KMS-11 (cell line): ENCODE results near the gene TSPAN9.

ENCODE experiments used
- H2AFZ ChIP-seq: fragments of 200-600 bp; sonication (generic); 2 replicates; pipeline ENCODE4 v1.6.1; 2016; ENCODE audit warnings: antibody characterized with exemption, mixed run types, low read depth
- H3K27ac ChIP-seq: fragments of 200-600 bp; sonication (generic); 2 replicates; pipeline ENCODE4 v1.6.1; 2016; ENCODE audit warnings: mild to moderate bottlenecking, mixed run types
- H3K27me3 ChIP-seq: fragments of 200-600 bp; sonication (generic); 2 replicates; pipeline ENCODE4 v1.6.1; 2017; ENCODE audit warnings: mild to moderate bottlenecking, low read depth, mixed run types, moderate library complexity; ENCODE audit not compliant: insufficient read depth
- H3K36me3 ChIP-seq: fragments of 200-600 bp; sonication (generic); 2 replicates; pipeline ENCODE4 v1.6.1; 2017; ENCODE audit warnings: mild to moderate bottlenecking, mixed run types; ENCODE audit not compliant: insufficient read depth
- H3K4me1 ChIP-seq: fragments of 200-600 bp; sonication (generic); 2 replicates; pipeline ENCODE4 v1.6.1; 2016; ENCODE audit warnings: mild to moderate bottlenecking, low read depth, mixed run types; ENCODE audit not compliant: poor library complexity, severe bottlenecking
- H3K4me2 ChIP-seq: fragments of 200-600 bp; sonication (generic); 2 replicates; pipeline ENCODE4 v1.7.0; 2016; ENCODE audit warnings: mild to moderate bottlenecking, mixed run types
- H3K4me3 ChIP-seq: fragments of 200-600 bp; sonication (generic); IDR thresholded peaks from 2 replicates; pipeline ENCODE4 v1.6.1; 2017; ENCODE audit warnings: low read depth, low read length, mixed read lengths; ENCODE audit not compliant: insufficient read depth
- H3K79me2 ChIP-seq: fragments of 200-600 bp; sonication (generic); 2 replicates; pipeline ENCODE4 v1.6.1; 2016; ENCODE audit warnings: low read depth, mixed run types; ENCODE audit not compliant: insufficient read depth
- H3K9ac ChIP-seq: fragments of 200-600 bp; sonication (generic); 2 replicates; pipeline ENCODE4 v1.6.1; 2016; ENCODE audit warnings: mild to moderate bottlenecking, mixed run types
- H4K20me1 ChIP-seq: fragments of 200-600 bp; sonication (generic); 2 replicates; pipeline ENCODE4 v1.6.1; 2016; ENCODE audit warnings: mild to moderate bottlenecking, mixed run types; ENCODE audit not compliant: insufficient read depth
- TF ChIP-seq, protein P1 (sequence below): fragments of 200-600 bp; sonication (generic); conservative IDR thresholded peaks from 2 replicates; pipeline ENCODE4 v1.6.1; 2017; ENCODE audit warnings: low read depth, mild to moderate bottlenecking, antibody characterized with exemption, low read length, moderate library complexity, mixed read lengths

Gene TSPAN9

DNA sequence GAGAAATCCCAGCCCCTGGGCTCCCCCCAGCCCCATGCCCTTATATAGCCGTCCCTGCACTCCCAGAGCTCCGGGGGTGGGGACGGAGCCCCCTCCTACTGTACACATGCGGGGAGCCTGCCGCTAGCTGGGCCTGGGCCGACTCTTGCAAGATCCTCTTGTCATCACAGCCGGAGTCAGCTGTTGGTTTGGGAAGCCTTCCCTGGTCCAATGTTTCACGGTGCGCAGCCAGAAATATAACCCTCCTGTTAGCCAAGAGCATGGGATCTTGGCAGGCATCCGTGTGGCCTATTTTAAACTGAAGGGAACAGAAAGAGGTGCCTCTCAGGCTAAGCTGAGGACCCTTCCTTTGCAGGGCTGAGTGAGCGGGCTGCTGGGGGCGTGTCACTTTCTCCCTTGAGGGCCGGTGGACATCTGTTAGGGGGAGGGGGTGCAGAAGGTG, 175.3 kb downstream of the TSPAN9 start:
- Histone ChIP-seq H3K9ac (no peak overlapping the region), H3K79me2 (no peaks in the 10 kb centered on the region), H3K4me1 (no peaks in the 10 kb centered on the region), H3K4me3 (no peak overlapping the region), H3K4me2 (no peak overlapping the region), H3K27me3 (no peaks in the 10 kb centered on the region), H2AFZ (no peak overlapping the region), H3K36me3 (no peaks in the 10 kb centered on the region), H4K20me1 (no peaks in the 10 kb centered on the region), H3K27ac (no peak overlapping the region)
- TF ChIP-seq, protein P1, sequence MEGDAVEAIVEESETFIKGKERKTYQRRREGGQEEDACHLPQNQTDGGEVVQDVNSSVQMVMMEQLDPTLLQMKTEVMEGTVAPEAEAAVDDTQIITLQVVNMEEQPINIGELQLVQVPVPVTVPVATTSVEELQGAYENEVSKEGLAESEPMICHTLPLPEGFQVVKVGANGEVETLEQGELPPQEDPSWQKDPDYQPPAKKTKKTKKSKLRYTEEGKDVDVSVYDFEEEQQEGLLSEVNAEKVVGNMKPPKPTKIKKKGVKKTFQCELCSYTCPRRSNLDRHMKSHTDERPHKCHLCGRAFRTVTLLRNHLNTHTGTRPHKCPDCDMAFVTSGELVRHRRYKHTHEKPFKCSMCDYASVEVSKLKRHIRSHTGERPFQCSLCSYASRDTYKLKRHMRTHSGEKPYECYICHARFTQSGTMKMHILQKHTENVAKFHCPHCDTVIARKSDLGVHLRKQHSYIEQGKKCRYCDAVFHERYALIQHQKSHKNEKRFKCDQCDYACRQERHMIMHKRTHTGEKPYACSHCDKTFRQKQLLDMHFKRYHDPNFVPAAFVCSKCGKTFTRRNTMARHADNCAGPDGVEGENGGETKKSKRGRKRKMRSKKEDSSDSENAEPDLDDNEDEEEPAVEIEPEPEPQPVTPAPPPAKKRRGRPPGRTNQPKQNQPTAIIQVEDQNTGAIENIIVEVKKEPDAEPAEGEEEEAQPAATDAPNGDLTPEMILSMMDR, result no peak

DNA sequence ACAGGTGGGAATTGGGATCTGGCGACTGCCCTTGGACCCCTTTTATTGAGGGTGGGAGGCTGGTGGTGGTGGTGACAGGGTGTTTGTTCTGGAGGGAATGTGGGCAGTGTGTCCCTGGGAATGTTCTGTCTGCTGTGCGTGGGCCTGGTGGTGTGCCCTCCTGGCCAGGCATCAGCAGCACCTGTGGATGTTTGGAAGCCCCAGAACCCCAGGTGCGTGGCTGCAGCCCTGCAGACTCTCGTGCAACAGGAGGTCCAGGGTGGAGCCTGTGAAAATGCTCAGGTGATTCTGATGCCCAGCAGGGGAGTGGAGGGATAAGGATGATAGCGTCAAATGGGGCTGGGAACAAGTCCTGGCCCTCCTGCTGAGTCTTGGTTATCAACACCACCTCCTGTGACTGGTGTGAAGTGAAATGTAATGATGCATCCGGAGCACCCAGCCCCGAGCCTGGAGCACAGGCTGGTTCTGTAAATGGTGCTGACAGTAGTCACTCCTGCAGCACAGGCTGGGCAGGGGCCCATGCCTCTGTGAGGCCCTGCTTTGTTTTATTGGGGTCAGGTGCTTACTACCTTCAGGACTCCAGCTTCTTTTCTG, 176.6 kb downstream of the TSPAN9 start:
- Histone ChIP-seq H3K4me2 (no peak overlapping the region), H3K79me2 (no peaks in the 10 kb centered on the region), H3K4me1 (no peaks in the 10 kb centered on the region), H3K27ac (no peak overlapping the region), H3K9ac (no peak overlapping the region), H3K4me3 (no peak overlapping the region), H3K27me3 (no peaks in the 10 kb centered on the region), H4K20me1 (no peaks in the 10 kb centered on the region), H3K36me3 (no peaks in the 10 kb centered on the region), H2AFZ (no peak overlapping the region)
- TF ChIP-seq, protein P1, result no peak

DNA sequence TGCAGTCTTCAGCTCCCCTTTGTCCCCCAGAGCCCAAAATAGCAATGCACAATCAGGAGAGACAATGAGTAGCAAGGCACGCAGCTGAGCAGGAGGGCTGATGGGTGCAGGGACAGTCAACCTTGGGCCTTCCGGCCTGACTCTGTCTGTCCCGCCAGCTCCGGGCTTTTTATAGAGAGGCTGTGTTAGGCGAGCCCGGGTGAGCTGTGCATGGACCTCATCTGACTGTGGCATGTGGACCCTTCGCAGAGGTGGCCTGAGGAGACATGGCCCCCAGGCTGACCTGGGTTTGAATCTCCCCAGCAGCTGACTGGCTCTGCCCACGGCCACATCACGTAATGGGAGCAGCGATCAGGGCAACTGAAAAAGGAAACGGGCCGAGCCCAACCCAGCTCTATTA, 177.9 kb downstream of the TSPAN9 start:
- TF ChIP-seq, protein P1, result no peak
- Histone ChIP-seq H3K4me2 (no peak overlapping the region), H2AFZ (no peak overlapping the region)

DNA sequence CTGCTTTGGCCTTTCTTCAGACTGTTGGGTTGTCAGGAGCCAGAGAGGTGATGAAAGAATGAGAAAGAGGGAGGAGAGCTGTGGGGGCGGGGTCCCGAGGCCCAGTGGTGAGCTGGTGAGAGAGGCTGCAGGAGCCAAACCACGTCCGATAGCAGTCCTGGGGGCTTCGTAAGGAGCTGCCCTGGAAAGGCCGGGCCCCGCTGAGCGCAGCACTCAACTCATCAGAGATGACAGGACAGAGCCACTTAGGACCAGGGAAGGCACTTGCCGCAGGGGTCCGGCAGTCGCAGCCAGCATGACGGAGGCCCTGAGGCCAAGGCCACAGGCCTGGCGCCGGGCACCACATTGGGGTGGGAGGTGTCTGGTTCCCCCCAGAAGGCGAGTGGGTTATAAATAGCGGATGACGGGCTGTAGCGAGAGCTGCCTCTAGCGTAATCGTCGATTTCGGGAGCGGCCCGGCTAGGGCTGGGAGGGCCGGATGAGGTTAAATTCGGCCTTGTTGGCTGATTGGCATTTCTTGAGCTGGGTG, 179.0 kb downstream of the TSPAN9 start:
- H2AFZ ChIP-seq, result no peak overlapping the region
- H3K4me1 ChIP-seq, result no peaks in the 10 kb centered on the region

More for the DNA sequence above, 177.9 kb downstream of the TSPAN9 start:
- H3K4me1 ChIP-seq, result no peaks in the 10 kb centered on the region
- no peaks in the 10 kb centered on the region for H4K20me1 ChIP-seq
- no peak overlapping the region for H3K4me3 ChIP-seq
- no peaks in the 10 kb centered on the region for H3K79me2 ChIP-seq
- H3K27me3 ChIP-seq, result no peaks in the 10 kb centered on the region
- no peak overlapping the region for H3K9ac ChIP-seq
- no peaks in the 10 kb centered on the region for H3K36me3 ChIP-seq
- no peak overlapping the region for H3K27ac ChIP-seq

More for the DNA sequence above, 179.0 kb downstream of the TSPAN9 start:
- TF ChIP-seq, protein P1, result no peak
- no peaks in the 10 kb centered on the region for H3K27me3 ChIP-seq
- H4K20me1 ChIP-seq, result no peaks in the 10 kb centered on the region
- no peak overlapping the region for H3K27ac ChIP-seq
- H3K9ac ChIP-seq, result no peak overlapping the region
- no peak overlapping the region for H3K4me2 ChIP-seq
- H3K4me3 ChIP-seq, result no peak overlapping the region
- H3K79me2 ChIP-seq, result no peaks in the 10 kb centered on the region
- H3K36me3 ChIP-seq, result no peaks in the 10 kb centered on the region
